GM13977 (cell line): ENCODE measurements around the gene C22orf15.

ENCODE experiments used
- DNase-seq: peaks from one replicate; pipeline ENCODE4 v3.0.0; 2012; ENCODE audit warnings: low spot score
- CTCF ChIP-seq: IDR thresholded peaks from 2 replicates; pipeline ENCODE4 v1.5.1; 2012; ENCODE audit warnings: mild to moderate bottlenecking, control low read depth; ENCODE audit not compliant: insufficient read depth; ENCODE audit errors: extremely low read depth, missing control alignments
- in situ Hi-C: fragments of 300-500 bp; cut with MboI; formaldehyde crosslinking; loops from one replicate; pipeline ENCODE4 v1.12.0; 2022; ENCODE audit warnings: low sequenced_read_pairs, low pct_unique_long_range_greater_than_20kb, mixed read lengths, inconsistent platforms; ENCODE audit not compliant: unreplicated experiment

C22orf15 gene

DNA sequence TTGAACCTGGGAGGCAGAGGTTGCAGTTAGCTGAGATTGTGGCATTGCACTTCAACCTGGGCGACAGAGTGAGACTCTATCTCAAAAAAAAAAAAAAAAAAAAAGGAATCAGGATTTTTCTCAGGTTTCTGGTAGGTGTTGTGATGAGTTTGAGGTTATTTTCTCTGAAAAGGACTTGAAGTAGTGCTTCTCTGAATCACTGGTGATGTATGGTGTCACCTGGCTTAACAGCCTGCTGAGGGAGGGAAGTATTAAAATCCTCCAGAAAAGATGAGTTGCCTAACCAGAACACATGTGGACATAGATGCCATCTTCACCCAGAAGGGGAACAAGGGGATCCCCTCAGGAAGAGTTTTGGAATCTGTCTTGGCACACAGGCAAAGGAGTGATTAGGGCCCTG is 44.0 kb downstream of the C22orf15 start:
- no peak for TF ChIP-seq CTCF
- in situ Hi-C loops: no loop called here
- DNase-seq: no peak

DNA sequence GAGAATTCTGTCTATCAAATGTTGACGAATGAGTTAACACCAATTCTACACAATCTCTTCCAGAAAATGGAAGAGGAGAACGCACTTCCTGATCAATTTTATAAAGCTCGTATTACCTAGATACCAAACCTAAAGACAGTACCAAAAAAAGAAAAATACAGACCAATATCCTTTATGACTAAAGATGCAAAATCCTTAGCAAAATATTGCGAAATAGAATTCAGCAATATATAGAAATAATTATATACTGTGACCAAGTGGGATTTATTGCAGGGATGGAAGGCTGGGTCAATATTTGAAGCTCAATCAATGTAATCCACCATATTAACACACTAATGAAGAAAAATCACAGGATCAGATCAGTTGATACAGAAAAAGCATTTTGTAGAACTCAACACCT is 49.6 kb downstream of the C22orf15 start:
- TF ChIP-seq CTCF: no peak
- in situ Hi-C loops: no loop called here
- DNase-seq: no peak
